GM23248 (cell line): ENCODE results near the gene S100A3. TPM values are rescaled to one million over a fixed set of nuclear protein-coding genes. Genes with fewer than 3 reads are reported as not detected.
A peak's percentile ranks its signal among the peaks of the same experiment; 100 is the strongest.

ENCODE experiments used
- DNase-seq: peaks from one replicate; pipeline ENCODE4 v3.0.0-alpha.2; 2015
- H2AFZ ChIP-seq: fragments of 200-600 bp; sonication (generic); 2 replicates; pipeline ENCODE4 v1.6.1; 2016; ENCODE audit warnings: antibody characterized with exemption
- H3F3A ChIP-seq: fragments of 200-600 bp; sonication (generic); 2 replicates; pipeline ENCODE4 v1.6.1; 2016; ENCODE audit warnings: mild to moderate bottlenecking, antibody characterized with exemption, mixed run types; ENCODE audit not compliant: insufficient read depth
- H3K27ac ChIP-seq: fragments of 200-600 bp; sonication (generic); 2 replicates; pipeline ENCODE4 v1.5.1; 2016; ENCODE audit warnings: mild to moderate bottlenecking
- H3K27me3 ChIP-seq: fragments of 200-600 bp; sonication (generic); replicated peaks from 2 replicates; pipeline ENCODE4 v1.6.1; 2016; ENCODE audit warnings: mild to moderate bottlenecking; ENCODE audit not compliant: insufficient read depth
- H3K36me3 ChIP-seq: fragments of 200-600 bp; sonication (generic); 2 replicates; pipeline ENCODE4 v1.6.1; 2016; ENCODE audit warnings: low read depth, mild to moderate bottlenecking
- H3K4me1 ChIP-seq: fragments of 200-600 bp; sonication (generic); 2 replicates; pipeline ENCODE4 v1.6.1; 2016; ENCODE audit warnings: mild to moderate bottlenecking; ENCODE audit not compliant: insufficient read depth
- H3K4me2 ChIP-seq: fragments of 200-600 bp; sonication (generic); one replicate; pipeline ENCODE4 v1.6.1; 2016; ENCODE audit warnings: mild to moderate bottlenecking; ENCODE audit not compliant: unreplicated experiment
- H3K4me3 ChIP-seq: fragments of 200-600 bp; sonication (generic); 2 replicates; pipeline ENCODE4 v1.5.1; 2016; ENCODE audit warnings: mild to moderate bottlenecking
- H3K79me2 ChIP-seq: fragments of 200-600 bp; sonication (generic); 2 replicates; pipeline ENCODE4 v1.6.1; 2016; ENCODE audit warnings: mild to moderate bottlenecking; ENCODE audit not compliant: insufficient read depth
- H3K9ac ChIP-seq: fragments of 200-600 bp; sonication (generic); 2 replicates; pipeline ENCODE4 v1.6.1; 2016; ENCODE audit warnings: mild to moderate bottlenecking
- H3K9me2 ChIP-seq: fragments of 200-600 bp; sonication (generic); 2 replicates; pipeline ENCODE4 v1.6.1; 2016; ENCODE audit warnings: mixed run types, mild to moderate bottlenecking, moderate library complexity; ENCODE audit not compliant: insufficient read depth
- H3K9me3 ChIP-seq: fragments of 200-600 bp; sonication (generic); one replicate; pipeline ENCODE4 v1.6.1; 2017; ENCODE audit warnings: low read depth
- H4K20me1 ChIP-seq: fragments of 200-600 bp; sonication (generic); 2 replicates; pipeline ENCODE4 v1.6.0; 2016; ENCODE audit not compliant: insufficient read depth
- EZH2 ChIP-seq: fragments of 200-600 bp; sonication (generic); IDR thresholded peaks from 2 replicates; pipeline ENCODE4 v1.6.1; 2018; ENCODE audit warnings: antibody characterized with exemption, mild to moderate bottlenecking; ENCODE audit not compliant: insufficient read depth, poor library complexity, severe bottlenecking
- EZH2phosphoT487 ChIP-seq: fragments of 200-600 bp; sonication (generic); IDR thresholded peaks from 2 replicates; pipeline ENCODE4 v1.6.1; 2018; ENCODE audit warnings: antibody characterized with exemption, moderate library complexity, mild to moderate bottlenecking, low read depth; ENCODE audit not compliant: insufficient read depth
- WGBS, 2 experiments: methylation state at CpG; one replicate each; pipeline ENCODE4 v1.1.6; 2015 to 2017; ENCODE audit warnings: low lambda C conversion rate in 2 of 2, low coverage in 1 of 2; ENCODE audit errors: missing lambda C conversion rate in 2 of 2; 5-methylcytosine and 5-hydroxymethylcytosine counted together
- in situ Hi-C: fragments of 300-500 bp; cut with MboI; formaldehyde crosslinking; loops from 2 replicates; pipeline ENCODE4 v1.15.0; 2020
- polyA plus RNA-seq: library from polyadenylated mRNA; unstranded; fragments of >200 nt; fragmentation: Nextera tagmentation; extraction: Ambion mirVana; gene quantifications from 2 replicates; pipeline ENCODE4 v1.2.1, GENCODE V29; 2016
- total RNA-seq: library from RNA; depleted of rRNA; stranded (reverse); fragments of >200 nt; shearing (Covaris generic); gene quantifications from 2 replicates; pipeline ENCODE4 v1.2.3, GENCODE V29; 2014

The S100A3 gene
- total and polyA plus RNA-seq, 2 experiments from 2014 or later, result 2.2 to 7.5 TPM

- Histone ChIP-seq H3K9me2 (no peaks in the 10 kb centered on the region), H3K4me1 (peaks cover 29% of the 10 kb centered on the region), H3K36me3 (no peaks in the 10 kb centered on the region), H2AFZ (peak overlapping the region; percentile 76), H3K27ac (0 out of 2 replicates have a peak overlapping the region, but pooled peaks have one; percentile 5), H3K4me2 (no peak overlapping the region), H3K9me3 (no peaks in the 10 kb centered on the region), H3K4me3 (no peak overlapping the region), H3K9ac (peak overlapping the region; percentile 67), H3K79me2 (no peaks in the 10 kb centered on the region), H3K27me3 (no peaks in the 10 kb centered on the region), H3F3A (peaks cover 22% of the 10 kb centered on the region), H4K20me1 (no peaks in the 10 kb centered on the region)
- 1% methylated on average over 7 of the region's 7 CpGs for WGBS, 2 experiments
- TF ChIP-seq EZH2phosphoT487, result no peak
- TF ChIP-seq EZH2, result no peak
- in situ Hi-C loops, result no loop called here
- DNase-seq, result peak; percentile 88
Observed at GRCh38 chr1:153510984-153511410, 38.1 kb downstream of the S100A3 start.

GRCh38 chr1:153509729-153510354 lies 39.2 kb downstream of the S100A3 start:
- Histone ChIP-seq H3F3A (peaks cover 31% of the 10 kb centered on the region), H3K9me3 (no peaks in the 10 kb centered on the region), H3K4me1 (peaks cover 37% of the 10 kb centered on the region), H4K20me1 (no peaks in the 10 kb centered on the region), H3K79me2 (no peaks in the 10 kb centered on the region), H3K9me2 (no peaks in the 10 kb centered on the region), H3K36me3 (no peaks in the 10 kb centered on the region), H3K4me2 (no peak overlapping the region), H2AFZ (no peak overlapping the region), H3K27me3 (no peaks in the 10 kb centered on the region), H3K9ac (no peak overlapping the region), H3K4me3 (no peak overlapping the region), H3K27ac (no peak overlapping the region)
- DNase-seq, result peak; percentile 40
- WGBS, 2 experiments, result 83 to 85% methylated on average over 4 of the region's 4 CpGs
- TF ChIP-seq EZH2 (no peak), EZH2phosphoT487 (no peak)
- in situ Hi-C loops, result no loop called here

- TF ChIP-seq EZH2phosphoT487, result no peak
- TF ChIP-seq EZH2, result no peak
- no peak for DNase-seq
- Histone ChIP-seq H3K9me2 (no peaks in the 10 kb centered on the region), H3K36me3 (no peaks in the 10 kb centered on the region), H3F3A (peaks cover 31% of the 10 kb centered on the region), H3K4me3 (no peak overlapping the region), H3K79me2 (no peaks in the 10 kb centered on the region), H2AFZ (no peak overlapping the region), H3K4me1 (peaks cover 37% of the 10 kb centered on the region), H3K9me3 (no peaks in the 10 kb centered on the region), H3K4me2 (no peak overlapping the region), H3K27ac (no peak overlapping the region), H4K20me1 (no peaks in the 10 kb centered on the region), H3K27me3 (no peaks in the 10 kb centered on the region), H3K9ac (no peak overlapping the region)
- WGBS, 2 experiments, result 94% methylated on average over 3 of the region's 3 CpGs
- in situ Hi-C loops, result no loop called here
Observed at GRCh38 chr1:153509036-153509435, 40.0 kb downstream of the S100A3 start.

- Histone ChIP-seq H3K36me3 (no peaks in the 10 kb centered on the region), H3F3A (peaks cover 31% of the 10 kb centered on the region), H3K9me2 (no peaks in the 10 kb centered on the region), H3K4me1 (peaks cover 37% of the 10 kb centered on the region), H3K9ac (peak overlapping the region; percentile 63), H3K79me2 (no peaks in the 10 kb centered on the region), H2AFZ (peak overlapping the region; percentile 73; the same call in 1 of the 2 replicates), H3K9me3 (no peaks in the 10 kb centered on the region), H4K20me1 (no peaks in the 10 kb centered on the region), H3K4me3 (no peak overlapping the region), H3K27me3 (no peaks in the 10 kb centered on the region), H3K4me2 (no peak overlapping the region), H3K27ac (peak overlapping the region; percentile 81)
- peak; percentile 30 for DNase-seq
- WGBS, 2 experiments, result 79% methylated on average over 9 to 11 of the region's 11 CpGs
- in situ Hi-C loops, result no loop called here
- TF ChIP-seq EZH2phosphoT487 (no peak), EZH2 (no peak)
Observed at GRCh38 chr1:153507926-153508583, 41.0 kb downstream of the S100A3 start.
